PC-3 (cell line): Measurements from ENCODE around the gene GFER. TPM values are rescaled to one million over a fixed set of nuclear protein-coding genes. Genes with fewer than 3 reads are reported as not detected.

Experiments
- ATAC-seq: fragments of 200-7000 bp; cut with Tn5 transposase; 2 replicates; pipeline ENCODE4 v1.9.1; 2020; ENCODE audit warnings: mild to moderate bottlenecking, moderate library complexity
- BruUV-seq: library from RNA; stranded (reverse); fragments of 400-500 nt; replicated peaks from 2 replicates; lab custom pipeline; 2021; lab: Mats Ljungman, UMichigan
- CTCF ChIA-PET: fragments of 300-600 bp; sonication (Branson Sonifier 250); formaldehyde crosslinking; loops from one replicate; lab custom pipeline; 2022; ENCODE audit warnings: antibody characterized with exemption; lab: Charles Lee
- POLR2A ChIA-PET: fragments of 300-600 bp; sonication (Branson Sonifier 250); formaldehyde crosslinking; loops from one replicate; lab custom pipeline; 2022; ENCODE audit warnings: antibody characterized with exemption; ENCODE audit not compliant: unreplicated experiment; lab: Charles Lee
- DNase-seq: peaks from one replicate; pipeline ENCODE4 v3.0.0-alpha.2; 2015
- H2AFZ ChIP-seq: fragments of 300-600 bp; sonication (generic); 2 replicates; pipeline ENCODE4 v1.6.0; 2016; ENCODE audit warnings: antibody characterized with exemption, low read length
- H3F3A ChIP-seq: fragments of 300-600 bp; sonication (generic); one replicate; pipeline ENCODE4 v1.6.0; 2017; ENCODE audit warnings: antibody characterized with exemption, low read length, control low read depth, mild to moderate bottlenecking; ENCODE audit not compliant: unreplicated experiment
- H3K27ac ChIP-seq: fragments of 300-600 bp; sonication (generic); 2 replicates; pipeline ENCODE4 v1.5.1; 2016; ENCODE audit warnings: mild to moderate bottlenecking, low read length
- H3K27me3 ChIP-seq: fragments of 300-600 bp; sonication (generic); 2 replicates; pipeline ENCODE4 v1.6.1; 2016; ENCODE audit warnings: low read length, mixed read lengths
- H3K36me3 ChIP-seq: fragments of 300-600 bp; sonication (generic); 2 replicates; pipeline ENCODE4 v1.6.1; 2016; ENCODE audit warnings: low read depth, mixed run types, low read length, mixed read lengths
- H3K4me1 ChIP-seq: fragments of 300-600 bp; sonication (generic); 2 replicates; pipeline ENCODE4 v1.5.1; 2016; ENCODE audit warnings: low read length; ENCODE audit not compliant: insufficient read depth
- H3K4me2 ChIP-seq: fragments of 300-600 bp; sonication (generic); 2 replicates; pipeline ENCODE4 v1.6.0; 2016; ENCODE audit warnings: low read length
- H3K4me3 ChIP-seq: fragments of 300-600 bp; sonication (generic); 2 replicates; pipeline ENCODE4 v1.5.1; 2016; ENCODE audit warnings: mild to moderate bottlenecking, low read length, mixed read lengths
- H3K79me2 ChIP-seq: fragments of 300-600 bp; sonication (generic); 2 replicates; pipeline ENCODE4 v1.6.1; 2017; ENCODE audit warnings: low read length, mixed read lengths
- H3K9ac ChIP-seq: fragments of 300-600 bp; sonication (generic); 2 replicates; pipeline ENCODE4 v1.6.0; 2016; ENCODE audit warnings: mild to moderate bottlenecking, low read length
- H3K9me2 ChIP-seq: fragments of 300-600 bp; sonication (generic); replicated peaks from 2 replicates; pipeline ENCODE4 v1.6.1; 2016; ENCODE audit warnings: mixed run types, low read length, mixed read lengths
- H3K9me3 ChIP-seq: fragments of 300-600 bp; sonication (generic); 2 replicates; pipeline ENCODE4 v1.6.1; 2016; ENCODE audit warnings: low read length, mixed read lengths
- H4K20me1 ChIP-seq: fragments of 300-600 bp; sonication (generic); 2 replicates; pipeline ENCODE4 v1.6.1; 2016; ENCODE audit warnings: low read length, mixed read lengths
- CTCF ChIP-seq: fragments of 300-600 bp; sonication (generic); conservative IDR thresholded peaks from 2 replicates; pipeline ENCODE4 v1.5.1; 2017; ENCODE audit warnings: antibody characterized with exemption, low read depth, mild to moderate bottlenecking, low read length
- EZH2 ChIP-seq: fragments of 300-600 bp; sonication (generic); IDR thresholded peaks from one replicate; pipeline ENCODE4 v1.6.1; 2017; ENCODE audit warnings: antibody characterized with exemption, mild to moderate bottlenecking, low read length; ENCODE audit not compliant: unreplicated experiment
- EZH2phosphoT487 ChIP-seq: fragments of 300-600 bp; sonication (generic); IDR thresholded peaks from 2 replicates; pipeline ENCODE4 v1.6.1; 2018; ENCODE audit warnings: mild to moderate bottlenecking, antibody characterized with exemption, low read length, borderline replicate concordance
- intact Hi-C: fragments of 100-400 bp; cut with micrococcal nuclease; formaldehyde crosslinking; loops from 2 replicates; pipeline ENCODE4 v1.9.0; 2023
- total RNA-seq: library from RNA; depleted of rRNA; stranded (reverse); fragments of >200 nt; gene quantifications from 2 replicates; pipeline ENCODE4 v1.2.3, GENCODE V29; 2014

GFER gene
- total RNA-seq, 1 experiment from 2014 or later: 66.8 TPM

DNA sequence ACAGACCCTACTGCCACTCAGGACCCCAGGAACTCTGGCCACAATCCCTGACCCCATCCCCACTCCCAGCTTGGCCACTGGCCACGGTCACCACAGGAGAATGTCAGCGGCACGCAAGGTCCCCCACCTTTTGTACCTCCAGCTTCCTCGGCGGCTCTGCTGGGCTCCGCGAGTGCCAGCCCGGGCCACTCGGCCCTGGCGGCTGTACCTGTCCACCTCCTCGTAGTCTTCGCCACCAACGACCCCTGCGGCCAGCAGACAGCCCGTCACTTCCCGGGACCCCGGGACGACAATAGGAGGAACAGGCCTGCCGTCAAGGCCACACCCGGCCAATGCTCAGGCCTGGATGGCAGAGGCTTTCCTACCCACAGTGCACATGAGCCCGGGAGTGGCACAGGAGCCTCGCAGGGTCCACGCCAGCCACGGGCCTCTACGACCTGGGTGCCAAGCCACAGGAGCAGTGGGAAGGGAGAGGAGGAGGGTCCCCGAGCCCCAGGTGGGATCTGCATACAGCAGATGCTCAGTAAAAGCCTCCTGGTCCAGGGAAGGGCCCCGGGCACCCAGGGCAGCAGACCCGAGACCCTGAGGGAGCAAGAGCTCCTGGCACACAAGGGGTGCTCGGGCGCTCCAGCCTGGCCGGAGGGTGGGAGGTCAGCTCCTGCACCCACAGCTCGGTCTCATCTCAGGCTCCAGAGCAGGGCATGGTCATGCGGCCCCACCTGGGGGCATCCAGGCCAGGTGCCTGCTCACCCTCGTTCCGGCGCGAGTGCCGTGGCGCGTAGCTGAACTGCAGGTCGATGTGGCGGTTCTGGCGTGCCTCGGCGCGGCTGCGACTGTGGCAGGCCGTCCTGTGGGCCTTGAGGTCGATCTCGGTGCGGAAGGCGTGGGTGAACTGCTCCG, 17.7 kb downstream of the GFER start:
- TF ChIP-seq EZH2phosphoT487 (no peak), CTCF (no peak), EZH2 (no peak)
- BruUV-seq: no TSS peak
- 0 out of 2 replicates have a peak, but pooled peaks cover 2% of the 10 kb centered on the region for H3K4me1 ChIP-seq
- no peaks in the 10 kb centered on the region for H3K9me3 ChIP-seq
- intact Hi-C loops: no loop called here
- no peak for ATAC-seq
- peaks cover 36% of the 10 kb centered on the region for H3K79me2 ChIP-seq
- no peak overlapping the region for H3K4me3 ChIP-seq
- no peaks in the 10 kb centered on the region for H3K9me2 ChIP-seq
- no peak overlapping the region for H3K27ac ChIP-seq
- H3F3A ChIP-seq: no peaks in the 10 kb centered on the region
- ChIA-PET CTCF (no interaction called here), POLR2A (no interaction called here)
- no peak overlapping the region for H2AFZ ChIP-seq
- H3K9ac ChIP-seq: no peak overlapping the region
- H3K27me3 ChIP-seq: no peaks in the 10 kb centered on the region
- H4K20me1 ChIP-seq: peaks cover 21% of the 10 kb centered on the region
- H3K36me3 ChIP-seq: peaks cover 6% of the 10 kb centered on the region; the same call in 1 of the 2 replicates
- no peak for DNase-seq
- no peak overlapping the region for H3K4me2 ChIP-seq

DNA sequence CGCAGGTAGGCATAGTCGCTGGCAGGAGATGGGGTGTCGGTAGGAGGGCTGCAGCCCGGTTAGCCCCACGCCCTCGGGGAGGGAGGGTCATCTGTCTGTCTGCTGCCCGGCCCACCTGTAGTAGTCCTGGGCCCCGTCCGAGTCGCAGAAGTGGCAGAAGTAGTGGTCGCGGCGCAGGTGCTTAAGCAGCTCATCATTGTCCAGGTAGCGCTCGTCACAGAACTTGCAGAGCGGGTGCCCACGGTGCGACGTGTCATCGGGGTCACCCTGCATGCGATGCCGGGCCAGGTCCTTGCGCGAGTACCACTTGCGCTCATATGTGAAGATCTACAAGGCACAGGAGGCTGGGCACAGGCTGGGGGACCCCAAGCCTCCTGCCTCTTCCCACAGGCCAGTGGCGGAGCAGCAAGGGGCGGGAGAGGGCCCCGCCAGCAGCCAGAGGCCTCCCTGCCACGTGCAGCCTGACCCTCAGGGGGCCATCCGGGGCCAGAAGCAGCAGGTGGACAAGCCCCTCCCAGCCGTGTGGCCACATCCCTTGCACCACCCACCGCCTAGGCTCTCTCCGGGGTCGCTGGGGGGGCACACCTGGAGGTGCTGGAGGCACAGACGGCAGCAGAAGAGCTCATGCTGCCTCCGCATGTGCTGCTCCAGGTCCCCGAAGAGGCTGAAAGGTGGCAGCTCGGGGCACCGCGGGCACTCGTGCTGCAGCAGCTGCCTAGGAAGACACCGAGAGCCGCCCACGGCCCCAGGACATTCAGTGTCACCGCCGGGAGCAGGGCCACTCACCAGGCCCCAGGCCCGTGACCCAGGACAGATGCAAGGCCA, 18.6 kb downstream of the GFER start:
- peaks cover 6% of the 10 kb centered on the region; the same call in 1 of the 2 replicates for H3K36me3 ChIP-seq
- no peak overlapping the region for H3K4me2 ChIP-seq
- ChIA-PET POLR2A (no interaction called here), CTCF (no interaction called here)
- no peak for DNase-seq
- TF ChIP-seq EZH2phosphoT487 (no peak), CTCF (no peak), EZH2 (no peak)
- H3K4me1 ChIP-seq: peaks cover 9% of the 10 kb centered on the region
- H3K4me3 ChIP-seq: no peak overlapping the region
- H3K27ac ChIP-seq: no peak overlapping the region
- H3K27me3 ChIP-seq: no peaks in the 10 kb centered on the region
- no peaks in the 10 kb centered on the region for H3F3A ChIP-seq
- H3K9me3 ChIP-seq: no peaks in the 10 kb centered on the region
- no peak for ATAC-seq
- intact Hi-C loops: no loop called here
- H3K79me2 ChIP-seq: peaks cover 46% of the 10 kb centered on the region
- BruUV-seq: no TSS peak
- no peaks in the 10 kb centered on the region for H3K9me2 ChIP-seq
- no peak overlapping the region for H2AFZ ChIP-seq
- H3K9ac ChIP-seq: no peak overlapping the region
- peaks cover 30% of the 10 kb centered on the region for H4K20me1 ChIP-seq
